ENCODE results near the gene ZNF526. TPM values are rescaled to one million over a fixed set of nuclear protein-coding genes. Genes with fewer than 3 reads are reported as not detected.

ZNF526 gene
- total and polyA plus RNA-seq, 9 donors, result 2.4 to 17.9 (median 12.9) TPM

DNA sequence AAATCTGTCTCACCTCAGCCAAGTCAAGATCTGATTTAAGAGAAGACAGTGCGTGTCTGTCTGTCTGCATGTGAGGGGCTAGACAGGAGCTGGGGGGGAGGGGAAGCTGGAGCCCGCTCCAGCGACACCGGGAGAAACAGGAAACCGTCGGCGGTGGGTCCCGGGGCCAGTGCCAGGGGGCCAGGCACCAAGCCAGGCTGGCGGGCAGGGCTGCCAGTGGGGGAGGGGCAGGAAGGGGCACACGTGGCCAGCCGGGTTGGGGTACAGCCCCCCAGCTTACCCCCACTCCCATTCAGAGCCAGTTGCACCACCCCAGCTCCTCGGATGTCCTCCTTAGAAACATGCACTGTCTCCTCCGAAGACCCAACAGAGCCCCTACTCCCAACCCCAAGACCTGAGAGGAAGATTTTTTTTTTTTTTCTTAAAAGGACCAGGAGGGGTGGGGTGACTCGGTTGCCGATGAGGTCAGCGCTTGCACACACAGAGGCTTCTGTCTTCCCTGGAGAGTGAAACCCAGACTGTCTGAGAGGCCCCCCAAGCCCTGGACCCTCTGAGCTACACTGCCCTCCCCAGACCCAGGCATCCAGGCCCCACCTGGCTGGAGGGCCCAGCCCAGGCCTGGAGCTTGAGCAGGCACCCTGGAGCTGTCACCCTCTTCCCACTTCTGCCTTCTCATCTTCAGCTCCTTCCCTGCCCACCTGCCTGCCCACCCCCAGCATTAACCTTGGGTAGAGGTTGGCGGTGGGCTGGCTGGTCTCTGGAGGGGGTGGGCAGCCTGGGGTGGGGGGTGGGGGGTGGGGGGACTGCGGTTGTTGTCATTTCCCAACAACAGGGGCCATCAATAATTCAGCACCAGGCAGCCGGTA, 30.8 kb downstream of the ZNF526 start:
- peaks cover 31% of the 10 kb centered on the region for H3K4me1 ChIP-seq (ENCODE audit: insufficient read depth)
- intact Hi-C loops (cut with DNase I), result no loop called here
- TF ChIP-seq POLR2A (IDR thresholded peaks at IDR 0.05) (no peak), EP300 (IDR thresholded peaks at IDR 0.05) (no peak)
- TF ChIP-seq, protein P1, sequence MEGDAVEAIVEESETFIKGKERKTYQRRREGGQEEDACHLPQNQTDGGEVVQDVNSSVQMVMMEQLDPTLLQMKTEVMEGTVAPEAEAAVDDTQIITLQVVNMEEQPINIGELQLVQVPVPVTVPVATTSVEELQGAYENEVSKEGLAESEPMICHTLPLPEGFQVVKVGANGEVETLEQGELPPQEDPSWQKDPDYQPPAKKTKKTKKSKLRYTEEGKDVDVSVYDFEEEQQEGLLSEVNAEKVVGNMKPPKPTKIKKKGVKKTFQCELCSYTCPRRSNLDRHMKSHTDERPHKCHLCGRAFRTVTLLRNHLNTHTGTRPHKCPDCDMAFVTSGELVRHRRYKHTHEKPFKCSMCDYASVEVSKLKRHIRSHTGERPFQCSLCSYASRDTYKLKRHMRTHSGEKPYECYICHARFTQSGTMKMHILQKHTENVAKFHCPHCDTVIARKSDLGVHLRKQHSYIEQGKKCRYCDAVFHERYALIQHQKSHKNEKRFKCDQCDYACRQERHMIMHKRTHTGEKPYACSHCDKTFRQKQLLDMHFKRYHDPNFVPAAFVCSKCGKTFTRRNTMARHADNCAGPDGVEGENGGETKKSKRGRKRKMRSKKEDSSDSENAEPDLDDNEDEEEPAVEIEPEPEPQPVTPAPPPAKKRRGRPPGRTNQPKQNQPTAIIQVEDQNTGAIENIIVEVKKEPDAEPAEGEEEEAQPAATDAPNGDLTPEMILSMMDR (IDR thresholded peaks at IDR 0.05), result no peak
- H3K9me3 ChIP-seq, result no peaks in the 10 kb centered on the region
- peak in 4 of 5 donors; percentile 26 to 71 (median 65) for DNase-seq
- H3K27ac ChIP-seq, result peak overlapping the region; percentile 42 to 44
- H3K36me3 ChIP-seq, result no peaks in the 10 kb centered on the region
- no peaks in the 10 kb centered on the region for H3K27me3 ChIP-seq
- H3K4me3 ChIP-seq, result no peak overlapping the region
- WGBS, 3 donors, result 21 to 24% (median 23%) methylated on average over 19 of the region's 19 CpGs

DNA sequence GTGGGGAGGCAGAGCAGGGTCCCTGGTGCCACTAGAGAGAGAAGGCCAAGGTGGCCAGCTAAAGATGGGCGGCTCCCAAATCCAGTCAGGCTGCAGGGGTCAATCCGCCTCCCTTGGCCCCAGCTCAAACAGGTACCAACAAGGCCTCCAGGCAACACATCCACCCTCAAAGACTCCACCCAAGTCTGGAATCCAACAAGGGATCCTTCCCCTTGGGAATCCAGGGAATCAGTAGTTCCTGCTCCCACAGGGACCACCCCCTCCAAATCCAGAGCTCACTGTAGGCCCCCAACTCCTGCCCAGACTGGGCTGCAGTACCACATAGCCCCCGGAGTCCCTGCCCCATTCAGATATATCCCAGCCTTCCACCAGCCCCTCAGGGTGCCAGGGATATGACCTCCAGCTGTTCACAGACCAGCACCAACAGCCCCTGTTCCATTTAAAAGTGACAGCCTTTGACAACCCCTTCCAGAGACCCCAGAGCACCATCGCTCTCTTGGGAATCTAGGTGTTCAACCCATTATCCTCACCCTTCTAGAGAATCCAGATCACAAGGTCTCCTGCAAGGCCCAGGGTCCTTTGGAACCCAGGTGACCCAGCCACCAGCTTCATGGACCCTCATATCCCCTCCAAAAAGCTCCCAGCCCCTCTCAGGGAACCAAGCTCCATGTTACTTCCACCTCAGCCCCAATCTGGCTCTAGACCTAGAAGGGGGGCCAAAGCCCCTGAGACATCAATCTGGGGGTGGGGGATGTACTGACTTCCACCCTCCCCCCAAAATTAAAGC, 31.7 kb downstream of the ZNF526 start:
- peak in 4 of 5 donors; percentile 39 to 52 (median 50) for DNase-seq
- intact Hi-C loops (cut with DNase I), result no loop called here
- Histone ChIP-seq H3K4me3 (peak overlapping the region; percentile 73), H3K27me3 (no peaks in the 10 kb centered on the region), H3K4me1 (ENCODE audit: insufficient read depth) (peaks cover 23% of the 10 kb centered on the region), H3K9me3 (no peaks in the 10 kb centered on the region), H3K27ac (peak overlapping the region; percentile 97 to 99), H3K36me3 (no peaks in the 10 kb centered on the region)
- 67 to 73% (median 71%) methylated on average over 4 of the region's 4 CpGs for WGBS, 3 donors
- TF ChIP-seq, protein P1 (IDR thresholded peaks at IDR 0.05), result no peak
- no peak for TF ChIP-seq EP300 (IDR thresholded peaks at IDR 0.05)
- TF ChIP-seq POLR2A (IDR thresholded peaks at IDR 0.05), result no peak

DNA sequence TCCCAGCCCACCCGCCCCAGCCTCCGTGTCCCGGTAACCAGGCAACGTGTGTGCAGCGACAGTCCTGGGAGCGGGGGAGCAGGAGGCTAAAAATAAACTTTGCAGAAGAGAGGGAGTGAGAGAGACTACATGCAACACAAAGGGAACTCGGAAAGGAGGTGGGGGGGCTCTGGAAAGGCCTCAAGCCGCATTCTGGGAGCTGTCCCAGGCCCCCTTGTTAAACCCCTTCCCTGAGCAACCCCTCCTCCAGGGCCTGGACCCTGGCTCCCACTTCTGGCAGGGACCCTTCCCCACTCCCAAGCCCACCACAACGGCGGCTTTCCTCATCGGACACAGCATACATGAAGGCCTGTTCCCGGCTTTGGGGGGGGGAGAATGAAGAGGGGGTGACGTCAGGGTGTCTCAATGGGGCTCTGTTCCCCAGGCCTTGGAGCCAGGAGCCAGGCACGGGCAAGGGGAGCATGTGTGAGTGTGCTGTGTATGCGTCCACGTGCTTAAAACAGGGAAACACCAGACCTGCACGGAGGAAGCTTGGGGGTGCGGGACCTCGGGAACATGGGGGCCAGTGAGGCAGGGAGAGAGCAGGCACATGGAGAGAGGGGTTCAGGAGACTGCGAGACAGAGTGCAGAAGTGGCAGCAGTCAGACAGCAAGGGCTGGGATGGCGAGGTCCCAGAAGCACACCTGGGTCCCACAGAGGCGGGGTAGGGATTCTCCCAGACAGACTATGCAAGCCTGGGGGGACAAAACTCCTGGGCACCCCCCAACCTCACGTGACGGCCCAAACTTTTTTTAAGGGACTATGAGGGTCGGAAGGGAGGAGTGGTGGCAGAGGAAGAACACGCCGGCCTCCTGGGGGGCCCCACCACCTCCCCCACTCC, 32.5 kb downstream of the ZNF526 start:
- intact Hi-C loops (cut with DNase I), result no loop called here
- Histone ChIP-seq H3K9me3 (no peaks in the 10 kb centered on the region), H3K36me3 (no peaks in the 10 kb centered on the region), H3K27ac (peak overlapping the region; percentile 97 to 99), H3K4me3 (peak overlapping the region; percentile 73), H3K27me3 (no peaks in the 10 kb centered on the region), H3K4me1 (ENCODE audit: insufficient read depth) (peaks cover 21% of the 10 kb centered on the region)
- peak; percentile 61 to 73 (median 69) for DNase-seq
- no peak for TF ChIP-seq POLR2A (IDR thresholded peaks at IDR 0.05)
- TF ChIP-seq, protein P1 (IDR thresholded peaks at IDR 0.05), result no peak
- TF ChIP-seq EP300 (IDR thresholded peaks at IDR 0.05), result no peak
- 2 to 3% (median 3%) methylated on average over 27 of the region's 27 CpGs for WGBS, 3 donors

Measured in ovary (tissue), 9 donors.